Measurements from ENCODE around the gene FOXC1. TPM values are rescaled to one million over a fixed set of nuclear protein-coding genes. Genes with fewer than 3 reads are reported as not detected.

The FOXC1 gene
- total RNA-seq, 1 donor from 2014 or later = 2.9 TPM

GRCh38 chr6:1576711-1577110, 33.0 kb upstream of the FOXC1 start:
- peaks cover 36% of the 10 kb centered on the region for H3K4me1 Mint-ChIP-seq (ENCODE audit: low read depth, unreplicated experiment)
- Histone ChIP-seq H3K4me1 (ENCODE audit: insufficient read depth, low read length) (peaks cover 6% of the 10 kb centered on the region), H3K36me3 (ENCODE audit: insufficient read depth, low read length) (no peaks in the 10 kb centered on the region), H3K4me2 (ENCODE audit: low read length) (no peak overlapping the region), H3K27ac (ENCODE audit: low read depth, low read length) (no peak overlapping the region), H3K27me3 (ENCODE audit: insufficient read depth, low read length) (no peaks in the 10 kb centered on the region), H3K79me2 (ENCODE audit: insufficient read depth, low read length) (no peaks in the 10 kb centered on the region), H4K20me1 (ENCODE audit: insufficient read depth, low read length) (no peaks in the 10 kb centered on the region), H3K9ac (ENCODE audit: low read length) (no peak overlapping the region), H3K4me3 (ENCODE audit: insufficient read depth, low read depth, low read length) (no peak overlapping the region), H3K9me3 (ENCODE audit: insufficient read depth, low read depth, low read length) (no peaks in the 10 kb centered on the region), H2AFZ (ENCODE audit: low read depth, low read length) (no peak overlapping the region)
- H3K4me3 Mint-ChIP-seq (ENCODE audit: unreplicated experiment) = no peak overlapping the region
- FAIRE-seq (no peak), DNase-seq (ENCODE audit: low read depth) (no peak)
- TF ChIP-seq CTCF (IDR thresholded peaks at IDR 0.05; ENCODE audit: insufficient read depth, low read depth, low read length) (no peak), EZH2 (IDR thresholded peaks at IDR 0.05; ENCODE audit: insufficient read depth, low read length) (no peak)
- H3K27ac Mint-ChIP-seq (ENCODE audit: unreplicated experiment) = no peak overlapping the region
- H3K9me3 Mint-ChIP-seq (ENCODE audit: unreplicated experiment) = peaks cover 2% of the 10 kb centered on the region
- H3K36me3 Mint-ChIP-seq (ENCODE audit: low read depth, unreplicated experiment) = no peaks in the 10 kb centered on the region
- peaks cover 17% of the 10 kb centered on the region for H3K27me3 Mint-ChIP-seq (ENCODE audit: low read depth, unreplicated experiment)

- H2AFZ ChIP-seq (ENCODE audit: low read depth, low read length) = no peak overlapping the region
- Mint-ChIP-seq H3K4me3 (ENCODE audit: unreplicated experiment) (no peak overlapping the region), H3K27me3 (ENCODE audit: low read depth, unreplicated experiment) (peaks cover 20% of the 10 kb centered on the region), H3K9me3 (ENCODE audit: unreplicated experiment) (no peaks in the 10 kb centered on the region), H3K4me1 (ENCODE audit: low read depth, unreplicated experiment) (peaks cover 36% of the 10 kb centered on the region), H3K36me3 (ENCODE audit: low read depth, unreplicated experiment) (no peaks in the 10 kb centered on the region), H3K27ac (ENCODE audit: unreplicated experiment) (no peak overlapping the region)
- TF ChIP-seq EZH2 (IDR thresholded peaks at IDR 0.05; ENCODE audit: insufficient read depth, low read length) (no peak), CTCF (IDR thresholded peaks at IDR 0.05; ENCODE audit: insufficient read depth, low read depth, low read length) (no peak)
- H3K9ac ChIP-seq (ENCODE audit: low read length) = no peak overlapping the region
- H3K27me3 ChIP-seq (ENCODE audit: insufficient read depth, low read length) = no peaks in the 10 kb centered on the region
- no peak overlapping the region for H3K4me2 ChIP-seq (ENCODE audit: low read length)
- no peaks in the 10 kb centered on the region for H3K9me3 ChIP-seq (ENCODE audit: insufficient read depth, low read depth, low read length)
- no peaks in the 10 kb centered on the region for H3K36me3 ChIP-seq (ENCODE audit: insufficient read depth, low read length)
- no peak overlapping the region for H3K4me3 ChIP-seq (ENCODE audit: insufficient read depth, low read depth, low read length)
- no peak for DNase-seq (ENCODE audit: low read depth)
- FAIRE-seq = no peak
- no peaks in the 10 kb centered on the region for H3K79me2 ChIP-seq (ENCODE audit: insufficient read depth, low read length)
- no peak overlapping the region for H3K27ac ChIP-seq (ENCODE audit: low read depth, low read length)
- peaks cover 6% of the 10 kb centered on the region for H3K4me1 ChIP-seq (ENCODE audit: insufficient read depth, low read length)
- no peaks in the 10 kb centered on the region for H4K20me1 ChIP-seq (ENCODE audit: insufficient read depth, low read length)
Observed at GRCh38 chr6:1577146-1577680, 32.5 kb upstream of the FOXC1 start.

- Mint-ChIP-seq H3K4me3 (ENCODE audit: unreplicated experiment) (no peak overlapping the region), H3K27me3 (ENCODE audit: low read depth, unreplicated experiment) (peaks cover 20% of the 10 kb centered on the region), H3K9me3 (ENCODE audit: unreplicated experiment) (no peaks in the 10 kb centered on the region), H3K36me3 (ENCODE audit: low read depth, unreplicated experiment) (no peaks in the 10 kb centered on the region), H3K27ac (ENCODE audit: unreplicated experiment) (no peak overlapping the region), H3K4me1 (ENCODE audit: low read depth, unreplicated experiment) (peaks cover 36% of the 10 kb centered on the region)
- H3K36me3 ChIP-seq (ENCODE audit: insufficient read depth, low read length) = no peaks in the 10 kb centered on the region
- no peaks in the 10 kb centered on the region for H4K20me1 ChIP-seq (ENCODE audit: insufficient read depth, low read length)
- H3K79me2 ChIP-seq (ENCODE audit: insufficient read depth, low read length) = no peaks in the 10 kb centered on the region
- no peak overlapping the region for H2AFZ ChIP-seq (ENCODE audit: low read depth, low read length)
- FAIRE-seq = no peak
- H3K9me3 ChIP-seq (ENCODE audit: insufficient read depth, low read depth, low read length) = no peaks in the 10 kb centered on the region
- H3K27ac ChIP-seq (ENCODE audit: low read depth, low read length) = no peak overlapping the region
- DNase-seq (ENCODE audit: low read depth) = no peak
- peaks cover 6% of the 10 kb centered on the region for H3K4me1 ChIP-seq (ENCODE audit: insufficient read depth, low read length)
- H3K4me2 ChIP-seq (ENCODE audit: low read length) = no peak overlapping the region
- H3K4me3 ChIP-seq (ENCODE audit: insufficient read depth, low read depth, low read length) = no peak overlapping the region
- H3K9ac ChIP-seq (ENCODE audit: low read length) = no peak overlapping the region
- no peak for TF ChIP-seq EZH2 (IDR thresholded peaks at IDR 0.05; ENCODE audit: insufficient read depth, low read length)
- TF ChIP-seq CTCF (IDR thresholded peaks at IDR 0.05; ENCODE audit: insufficient read depth, low read depth, low read length) = no peak
- H3K27me3 ChIP-seq (ENCODE audit: insufficient read depth, low read length) = no peaks in the 10 kb centered on the region
Observed at GRCh38 chr6:1577896-1578745, 31.6 kb upstream of the FOXC1 start.
